Activated naive CD4-positive, alpha-beta T cell treated with anti-CD3 and anti-CD28 coated beads, Interleukin-2, amount 10 ng/mL, durations not matched to agents 7 days and 5 days (primary cell): ENCODE results near the gene TLCD1.

Experiments used
- CTCF ChIA-PET: fragments of 350-600 bp; sonication (Branson Sonifier 250); formaldehyde crosslinking; loops from one replicate; lab custom pipeline; 2021; ENCODE audit warnings: antibody characterized with exemption; lab: Charles Lee
- DNase-seq: peaks from one replicate; pipeline ENCODE4 v3.0.0-alpha.2; 2020
- H3K27ac Mint-ChIP-seq: one replicate; pipeline ENCODE4 v1.8.0; 2021; ENCODE audit warnings: mild to moderate bottlenecking, moderate library complexity, mixed read lengths
- H3K27me3 Mint-ChIP-seq: one replicate; pipeline ENCODE4 v1.8.0; 2021; ENCODE audit warnings: mild to moderate bottlenecking, mixed read lengths
- H3K36me3 Mint-ChIP-seq: one replicate; pipeline ENCODE4 v1.8.0; 2021; ENCODE audit warnings: mixed read lengths
- H3K4me1 Mint-ChIP-seq: one replicate; pipeline ENCODE4 v1.8.0; 2021; ENCODE audit warnings: mixed read lengths
- H3K4me3 Mint-ChIP-seq: one replicate; pipeline ENCODE4 v1.8.0; 2021; ENCODE audit warnings: mild to moderate bottlenecking, moderate library complexity, mixed read lengths
- H3K9me3 Mint-ChIP-seq: one replicate; pipeline ENCODE4 v1.8.0; 2021; ENCODE audit warnings: mixed read lengths

Gene TLCD1, protein sequence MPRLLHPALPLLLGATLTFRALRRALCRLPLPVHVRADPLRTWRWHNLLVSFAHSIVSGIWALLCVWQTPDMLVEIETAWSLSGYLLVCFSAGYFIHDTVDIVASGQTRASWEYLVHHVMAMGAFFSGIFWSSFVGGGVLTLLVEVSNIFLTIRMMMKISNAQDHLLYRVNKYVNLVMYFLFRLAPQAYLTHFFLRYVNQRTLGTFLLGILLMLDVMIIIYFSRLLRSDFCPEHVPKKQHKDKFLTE

GRCh38 chr17:28726226-28726626 is at the start of gene TLCD1:
Gene TLCD1, minus strand, starts transcription at chr17:28726233. Its CDS starts 136 bp downstream, at chr17:28726097.
- DNase-seq: peak; percentile 86
- peaks cover 37% of the 10 kb centered on the region for H3K36me3 Mint-ChIP-seq
- CTCF ChIA-PET: interaction anchor here (0.7 to 17.3 kb wide), 32 partner anchors 9 to 455 kb away, joined by 3 to 415 read pairs (median 4); partner anchors contain the start of genes BLTP2, FAM222B, FLOT2 and PHF12
- H3K4me1 Mint-ChIP-seq: peaks cover 74% of the 10 kb centered on the region
- peak within 1 kb of the TSS; percentile 100 for H3K27ac Mint-ChIP-seq
- H3K9me3 Mint-ChIP-seq: no peaks in the 10 kb centered on the region
- peak within 1 kb of the TSS; percentile 94 for H3K4me3 Mint-ChIP-seq
- H3K27me3 Mint-ChIP-seq: no peaks in the 10 kb centered on the region

DNA sequence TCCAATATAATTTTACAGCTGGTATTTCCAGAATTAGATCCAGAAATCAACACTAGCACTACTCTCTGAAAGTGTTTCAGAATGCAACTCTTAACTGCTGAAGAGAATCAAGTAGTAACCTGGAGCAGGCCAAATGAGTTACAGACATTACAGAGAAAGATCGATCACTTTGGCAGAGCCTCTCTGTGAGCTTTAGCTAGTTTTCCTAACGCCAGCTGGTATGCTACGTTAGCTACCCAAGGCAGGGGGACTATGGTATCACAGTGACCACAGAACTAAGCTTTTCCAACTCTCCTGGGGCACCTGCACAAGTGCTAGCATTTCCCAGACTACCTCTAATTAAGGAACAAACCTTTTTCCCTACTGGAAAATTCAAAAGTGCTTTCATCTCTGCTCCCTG is 48.2 kb upstream of the TLCD1 start:
- no peak for DNase-seq
- CTCF ChIA-PET: interaction anchor here (1.7 to 3.3 kb wide), 2 partner anchors 10 to 13 kb away, joined by 4 to 23 read pairs; no protein-coding TSS in a partner anchor
- Mint-ChIP-seq H3K36me3 (peaks cover 20% of the 10 kb centered on the region), H3K4me1 (peaks cover 24% of the 10 kb centered on the region), H3K27ac (no peak overlapping the region), H3K9me3 (no peaks in the 10 kb centered on the region), H3K27me3 (no peaks in the 10 kb centered on the region), H3K4me3 (no peak overlapping the region)

GRCh38 chr17:28773736-28774135 is 47.7 kb upstream of the TLCD1 start:
- CTCF ChIA-PET: interaction anchor here (0.8 to 3.3 kb wide), 3 partner anchors 9 to 48 kb away, joined by 4 to 23 read pairs (median 4); partner anchors contain the start of gene TLCD1
- no peak overlapping the region for H3K27ac Mint-ChIP-seq

DNA sequence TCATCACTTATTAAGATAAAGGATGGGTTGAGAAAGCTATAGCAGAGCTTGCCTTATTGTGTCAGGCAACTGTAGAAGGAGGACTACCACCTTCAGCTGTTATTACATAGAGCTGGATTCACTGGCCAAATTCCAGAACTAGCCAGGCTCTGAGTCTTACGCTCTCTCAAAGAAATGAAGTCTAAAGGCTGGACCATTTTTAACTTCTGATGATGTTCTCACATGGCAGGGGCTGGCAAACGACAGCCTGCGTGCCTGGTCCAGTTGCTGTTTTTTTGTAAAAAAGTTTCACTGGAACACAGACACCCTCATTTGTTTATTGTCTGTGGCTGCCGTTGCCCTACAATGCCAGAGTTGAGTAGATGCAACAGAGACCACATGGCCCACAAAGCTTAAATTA is 39.0 kb upstream of the TLCD1 start:
- CTCF ChIA-PET: interaction anchor here (0.6 to 6.4 kb wide), 21 partner anchors 10 to 557 kb away, joined by 3 to 58 read pairs (median 12); partner anchors contain the start of genes DHRS13, FAM222B, FLOT2 and NEK8
- H3K4me3 Mint-ChIP-seq: no peak overlapping the region
- H3K9me3 Mint-ChIP-seq: no peaks in the 10 kb centered on the region
- H3K36me3 Mint-ChIP-seq: peaks cover 12% of the 10 kb centered on the region
- peaks cover 12% of the 10 kb centered on the region for H3K4me1 Mint-ChIP-seq
- H3K27ac Mint-ChIP-seq: no peak overlapping the region
- no peaks in the 10 kb centered on the region for H3K27me3 Mint-ChIP-seq
- no peak for DNase-seq

More at GRCh38 chr17:28773736-28774135, 47.7 kb upstream of the TLCD1 start:
- Mint-ChIP-seq H3K9me3 (no peaks in the 10 kb centered on the region), H3K27me3 (no peaks in the 10 kb centered on the region), H3K4me3 (no peak overlapping the region), H3K4me1 (peaks cover 20% of the 10 kb centered on the region), H3K36me3 (peaks cover 16% of the 10 kb centered on the region)
- no peak for DNase-seq

- CTCF ChIA-PET: interaction anchor here (0.6 to 6.4 kb wide), 50 partner anchors 9 to 355 kb away, joined by 3 to 58 read pairs (median 5); partner anchors contain the start of genes DHRS13, ERAL1, FAM222B and FLOT2
- peaks cover 18% of the 10 kb centered on the region for H3K36me3 Mint-ChIP-seq
- no peaks in the 10 kb centered on the region for H3K9me3 Mint-ChIP-seq
- H3K27ac Mint-ChIP-seq: peak overlapping the region; percentile 34
- H3K27me3 Mint-ChIP-seq: no peaks in the 10 kb centered on the region
- H3K4me3 Mint-ChIP-seq: no peak overlapping the region
- peaks cover 12% of the 10 kb centered on the region for H3K4me1 Mint-ChIP-seq
- peak; percentile 87 for DNase-seq
Observed at GRCh38 chr17:28763804-28764266, 37.8 kb upstream of the TLCD1 start.

- CTCF ChIA-PET: interaction anchor here (0.6 to 6.4 kb wide), 52 partner anchors 8 to 382 kb away, joined by 3 to 58 read pairs (median 5); partner anchors contain the start of genes DHRS13, ERAL1, FAM222B and FLOT2
- no peaks in the 10 kb centered on the region for H3K27me3 Mint-ChIP-seq
- peaks cover 23% of the 10 kb centered on the region for H3K36me3 Mint-ChIP-seq
- H3K4me3 Mint-ChIP-seq: no peak overlapping the region
- H3K9me3 Mint-ChIP-seq: no peaks in the 10 kb centered on the region
- DNase-seq: no peak
- no peak overlapping the region for H3K27ac Mint-ChIP-seq
- peaks cover 12% of the 10 kb centered on the region for H3K4me1 Mint-ChIP-seq
Observed at GRCh38 chr17:28763137-28763799, 37.2 kb upstream of the TLCD1 start.

GRCh38 chr17:28760601-28761562 is 34.8 kb upstream of the TLCD1 start:
- no peak overlapping the region for H3K27ac Mint-ChIP-seq
- H3K9me3 Mint-ChIP-seq: no peaks in the 10 kb centered on the region
- H3K36me3 Mint-ChIP-seq: peaks cover 30% of the 10 kb centered on the region
- CTCF ChIA-PET: interaction anchor here (0.6 to 6.4 kb wide), 8 partner anchors 10 to 156 kb away, joined by 3 to 58 read pairs (median 4); partner anchors contain the start of genes FLOT2, NEK8 and TLCD1
- H3K27me3 Mint-ChIP-seq: no peaks in the 10 kb centered on the region
- no peak overlapping the region for H3K4me3 Mint-ChIP-seq
- DNase-seq: no peak
- H3K4me1 Mint-ChIP-seq: peaks cover 8% of the 10 kb centered on the region

GRCh38 chr17:28759256-28759865 is 33.3 kb upstream of the TLCD1 start:
- Mint-ChIP-seq H3K27me3 (no peaks in the 10 kb centered on the region), H3K4me3 (no peak overlapping the region), H3K9me3 (no peaks in the 10 kb centered on the region), H3K27ac (no peak overlapping the region), H3K4me1 (peaks cover 8% of the 10 kb centered on the region), H3K36me3 (peaks cover 29% of the 10 kb centered on the region)
- CTCF ChIA-PET: interaction anchor here (6.4 kb wide), 1 partner anchor 8 kb away, joined by 58 read pairs; no protein-coding TSS in a partner anchor
- DNase-seq: no peak

DNA sequence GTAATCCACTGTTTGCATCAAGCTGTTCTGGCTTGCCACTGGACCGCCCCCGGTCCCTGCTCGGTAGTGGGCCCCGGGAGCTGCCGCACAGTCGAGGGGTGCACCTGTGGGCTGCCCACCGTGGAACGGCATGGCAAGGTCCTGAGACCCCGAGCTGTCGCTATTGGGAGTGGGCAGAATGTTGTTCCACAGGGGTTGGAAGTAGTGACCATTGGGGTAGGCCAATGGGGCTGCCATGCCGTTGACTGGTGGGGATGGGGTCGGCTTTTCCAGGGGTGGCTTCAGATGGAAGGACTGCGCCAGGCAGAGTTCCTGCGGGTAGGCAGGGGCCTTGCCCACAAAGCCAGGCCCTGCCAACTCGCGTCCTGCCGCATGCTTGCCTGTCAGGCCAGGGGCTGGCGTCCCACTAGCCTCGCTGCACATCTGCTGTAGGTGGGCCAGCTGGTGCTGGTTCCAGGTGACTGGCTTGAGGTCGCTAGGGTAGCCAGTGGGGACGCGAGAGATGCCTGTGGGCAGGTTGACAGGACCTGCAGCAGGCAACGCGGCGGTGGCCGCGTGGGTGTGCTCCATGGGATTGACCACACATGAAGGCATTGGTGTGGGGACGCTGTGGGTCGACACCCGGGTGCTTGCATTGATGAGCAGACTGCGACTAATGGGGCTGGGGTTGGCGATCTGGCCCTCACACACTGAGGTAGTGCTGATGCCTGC is 32.5 kb upstream of the TLCD1 start:
- Mint-ChIP-seq H3K27me3 (no peaks in the 10 kb centered on the region), H3K27ac (no peak overlapping the region), H3K9me3 (no peaks in the 10 kb centered on the region), H3K36me3 (peaks cover 27% of the 10 kb centered on the region), H3K4me3 (no peak overlapping the region), H3K4me1 (peaks cover 4% of the 10 kb centered on the region)
- no peak for DNase-seq
- CTCF ChIA-PET: no interaction called here

GRCh38 chr17:28756049-28756804 is 30.2 kb upstream of the TLCD1 start:
- Mint-ChIP-seq H3K9me3 (no peaks in the 10 kb centered on the region), H3K36me3 (peaks cover 31% of the 10 kb centered on the region), H3K27me3 (no peaks in the 10 kb centered on the region), H3K4me3 (no peak overlapping the region), H3K27ac (peak overlapping the region; percentile 42), H3K4me1 (peaks cover 4% of the 10 kb centered on the region)
- CTCF ChIA-PET: interaction anchor here (0.6 kb wide), 1 partner anchor 30 kb away, joined by 3 read pairs; the partner anchor contains the start of gene TLCD1
- no peak for DNase-seq

DNA sequence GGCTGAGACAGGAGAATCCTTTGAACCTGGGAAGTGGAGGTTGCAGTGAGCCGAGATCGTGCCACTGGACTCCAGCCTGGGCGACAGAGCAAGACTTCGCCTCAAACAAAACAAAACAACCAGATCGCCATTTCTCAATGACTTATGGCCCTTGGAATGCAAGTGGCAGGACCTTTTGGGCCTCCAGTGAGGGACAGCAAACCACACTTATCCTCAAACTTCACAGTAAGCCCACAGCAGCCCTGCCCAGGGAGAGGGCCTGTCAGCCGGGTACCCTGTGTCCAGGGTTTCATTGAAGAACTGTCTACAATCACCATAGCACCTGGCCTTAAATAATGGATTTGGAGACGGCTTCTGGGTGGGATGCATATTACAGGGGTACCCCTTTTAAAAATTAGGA is 29.5 kb upstream of the TLCD1 start:
- Mint-ChIP-seq H3K4me1 (peaks cover 5% of the 10 kb centered on the region), H3K9me3 (no peaks in the 10 kb centered on the region), H3K36me3 (peaks cover 32% of the 10 kb centered on the region), H3K27ac (no peak overlapping the region), H3K4me3 (no peak overlapping the region), H3K27me3 (no peaks in the 10 kb centered on the region)
- no peak for DNase-seq
- CTCF ChIA-PET: no interaction called here
